ENCODE measurements around the gene ZNF154.

Gene ZNF154

GRCh38 chr19:57668635-57669034 lies 40.4 kb downstream of the ZNF154 start, which contains the start of gene ZSCAN4:
ZSCAN4 (plus strand) TSS chr19:57668935; CDS start chr19:57676146, 7,211 bp downstream.
- Histone ChIP-seq H3K27me3 (ENCODE audit: control insufficient read depth, insufficient read depth, low read length) (no peaks in the 10 kb centered on the region), H3K4me3 (ENCODE audit: low read length) (no peak within 1 kb of the TSS), H3K9me3 (ENCODE audit: control insufficient read depth, low read length) (no peaks in the 10 kb centered on the region), H3K9ac (ENCODE audit: low read length) (no peak within 1 kb of the TSS), H3K36me3 (ENCODE audit: control insufficient read depth, insufficient read depth, low read length) (no peaks in the 10 kb centered on the region), H3K4me1 (ENCODE audit: control insufficient read depth, insufficient read depth, low read length) (no peaks in the 10 kb centered on the region)

DNA sequence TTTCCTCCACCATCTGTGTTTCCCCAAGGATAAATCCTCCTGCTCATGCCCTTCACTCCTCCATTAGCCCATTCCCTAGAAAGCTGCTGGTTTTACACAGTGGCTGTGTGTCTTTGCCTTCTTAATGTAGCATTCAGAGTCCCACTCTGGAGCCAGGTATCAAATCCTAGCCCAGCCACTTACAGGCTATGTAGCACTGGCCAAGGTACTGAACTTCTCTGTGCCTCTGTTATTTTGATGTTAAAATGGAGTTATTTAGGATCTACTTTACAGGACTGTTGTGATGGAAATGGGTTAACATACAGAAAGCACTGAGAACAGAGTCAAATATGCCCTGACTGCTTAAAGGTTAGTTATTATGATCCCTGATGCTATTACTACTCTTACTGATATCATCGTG lies 41.8 kb downstream of the ZNF154 start:
- Histone ChIP-seq H3K9me3 (ENCODE audit: control insufficient read depth, low read length) (no peaks in the 10 kb centered on the region), H3K27me3 (ENCODE audit: control insufficient read depth, insufficient read depth, low read length) (no peaks in the 10 kb centered on the region), H3K9ac (ENCODE audit: low read length) (no peak overlapping the region), H3K4me1 (ENCODE audit: control insufficient read depth, insufficient read depth, low read length) (no peaks in the 10 kb centered on the region), H3K4me3 (ENCODE audit: low read length) (no peak overlapping the region), H3K36me3 (ENCODE audit: control insufficient read depth, insufficient read depth, low read length) (no peaks in the 10 kb centered on the region)

DNA sequence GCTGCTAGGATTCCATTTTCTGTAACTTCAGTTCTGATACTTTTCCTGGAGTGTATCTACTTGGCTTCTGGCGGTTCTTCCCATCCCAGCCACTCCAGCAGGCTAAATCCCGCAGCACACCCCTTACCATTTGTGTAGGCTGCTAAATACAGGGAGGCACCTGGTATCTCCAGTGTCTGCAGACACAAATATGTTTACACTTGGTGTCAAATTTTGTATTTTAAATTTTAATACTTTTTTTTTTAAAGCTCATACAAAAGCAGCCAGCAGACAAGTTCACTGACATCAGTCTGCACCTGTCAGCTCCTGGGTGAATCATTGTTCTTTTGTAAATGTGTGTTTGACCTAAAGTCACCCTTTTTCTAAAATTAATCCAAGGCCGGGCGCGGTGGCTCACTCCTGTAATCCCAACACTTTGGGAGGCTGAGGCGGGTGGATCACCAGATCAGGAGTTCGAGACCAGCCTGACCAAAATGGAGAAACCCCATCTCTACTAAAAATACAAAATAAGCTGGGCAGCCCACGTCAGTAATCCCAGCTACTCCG lies 43.7 kb downstream of the ZNF154 start:
- no peak overlapping the region for H3K9ac ChIP-seq (ENCODE audit: low read length)
- no peaks in the 10 kb centered on the region for H3K36me3 ChIP-seq (ENCODE audit: control insufficient read depth, insufficient read depth, low read length)
- no peak overlapping the region for H3K4me3 ChIP-seq (ENCODE audit: low read length)
- H3K9me3 ChIP-seq (ENCODE audit: control insufficient read depth, low read length): no peaks in the 10 kb centered on the region
- H3K27me3 ChIP-seq (ENCODE audit: control insufficient read depth, insufficient read depth, low read length): no peaks in the 10 kb centered on the region
- no peaks in the 10 kb centered on the region for H3K4me1 ChIP-seq (ENCODE audit: control insufficient read depth, insufficient read depth, low read length)

GRCh38 chr19:57664269-57665127 lies 44.5 kb downstream of the ZNF154 start:
- no peaks in the 10 kb centered on the region for H3K4me1 ChIP-seq (ENCODE audit: control insufficient read depth, insufficient read depth, low read length)
- no peaks in the 10 kb centered on the region for H3K9me3 ChIP-seq (ENCODE audit: control insufficient read depth, low read length)
- no peak overlapping the region for H3K4me3 ChIP-seq (ENCODE audit: low read length)
- H3K9ac ChIP-seq (ENCODE audit: low read length): peak overlapping the region; percentile 63
- no peaks in the 10 kb centered on the region for H3K27me3 ChIP-seq (ENCODE audit: control insufficient read depth, insufficient read depth, low read length)
- H3K36me3 ChIP-seq (ENCODE audit: control insufficient read depth, insufficient read depth, low read length): no peaks in the 10 kb centered on the region

- Histone ChIP-seq H3K9ac (ENCODE audit: low read length) (no peak overlapping the region), H3K9me3 (ENCODE audit: control insufficient read depth, low read length) (no peaks in the 10 kb centered on the region), H3K36me3 (ENCODE audit: control insufficient read depth, insufficient read depth, low read length) (no peaks in the 10 kb centered on the region), H3K4me1 (ENCODE audit: control insufficient read depth, insufficient read depth, low read length) (peaks cover 32% of the 10 kb centered on the region), H3K27me3 (ENCODE audit: control insufficient read depth, insufficient read depth, low read length) (no peaks in the 10 kb centered on the region), H3K4me3 (ENCODE audit: low read length) (no peak overlapping the region)
Observed at GRCh38 chr19:57656346-57656745, 52.7 kb downstream of the ZNF154 start.

DNA sequence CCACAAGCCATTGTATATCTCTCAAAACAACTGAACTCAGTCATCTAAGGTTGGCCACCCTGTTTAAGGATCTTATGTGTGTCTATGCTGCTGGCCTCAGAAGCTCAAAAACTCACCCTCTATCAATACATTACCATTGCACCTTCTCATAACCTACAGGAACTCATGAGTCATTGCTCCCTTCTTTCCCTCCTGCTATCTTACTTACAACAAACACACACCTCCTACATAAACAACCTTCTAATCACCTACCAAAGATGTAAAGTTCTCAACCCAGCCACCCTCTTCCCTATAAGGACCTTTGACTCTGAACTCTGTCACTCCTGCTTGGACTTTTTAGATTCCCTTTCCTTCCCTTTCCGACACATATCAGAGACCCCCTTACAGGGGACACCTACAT lies 53.6 kb downstream of the ZNF154 start:
- peaks cover 38% of the 10 kb centered on the region for H3K4me1 ChIP-seq (ENCODE audit: control insufficient read depth, insufficient read depth, low read length)
- no peaks in the 10 kb centered on the region for H3K9me3 ChIP-seq (ENCODE audit: control insufficient read depth, low read length)

DNA sequence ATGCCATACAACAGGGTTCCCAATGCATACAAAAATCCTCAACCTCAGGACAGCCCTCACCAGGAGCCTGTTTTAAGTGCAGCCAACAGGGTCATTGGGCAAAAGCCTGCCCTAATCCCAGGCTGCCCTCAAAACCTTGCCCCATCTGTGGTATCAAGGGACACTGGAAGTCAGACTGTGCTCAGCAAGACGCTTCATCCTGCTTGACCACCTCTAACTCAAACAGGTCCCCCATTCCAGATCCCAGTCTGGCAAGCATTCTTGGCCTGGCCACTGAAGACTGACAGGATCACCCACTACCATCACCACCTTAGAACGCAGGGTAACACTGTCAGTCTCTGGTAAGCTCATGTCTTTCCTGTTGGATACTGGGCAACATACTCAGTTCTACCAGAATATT lies 55.3 kb downstream of the ZNF154 start:
- Histone ChIP-seq H3K4me1 (ENCODE audit: control insufficient read depth, insufficient read depth, low read length) (peaks cover 43% of the 10 kb centered on the region), H3K36me3 (ENCODE audit: control insufficient read depth, insufficient read depth, low read length) (no peaks in the 10 kb centered on the region), H3K4me3 (ENCODE audit: low read length) (no peak overlapping the region), H3K27me3 (ENCODE audit: control insufficient read depth, insufficient read depth, low read length) (no peaks in the 10 kb centered on the region), H3K9me3 (ENCODE audit: control insufficient read depth, low read length) (no peaks in the 10 kb centered on the region), H3K9ac (ENCODE audit: low read length) (no peak overlapping the region)

More for the DNA sequence above, 53.6 kb downstream of the ZNF154 start:
- no peak overlapping the region for H3K9ac ChIP-seq (ENCODE audit: low read length)
- H3K27me3 ChIP-seq (ENCODE audit: control insufficient read depth, insufficient read depth, low read length): no peaks in the 10 kb centered on the region
- H3K36me3 ChIP-seq (ENCODE audit: control insufficient read depth, insufficient read depth, low read length): no peaks in the 10 kb centered on the region
- H3K4me3 ChIP-seq (ENCODE audit: low read length): peak overlapping the region; percentile 0

DNA sequence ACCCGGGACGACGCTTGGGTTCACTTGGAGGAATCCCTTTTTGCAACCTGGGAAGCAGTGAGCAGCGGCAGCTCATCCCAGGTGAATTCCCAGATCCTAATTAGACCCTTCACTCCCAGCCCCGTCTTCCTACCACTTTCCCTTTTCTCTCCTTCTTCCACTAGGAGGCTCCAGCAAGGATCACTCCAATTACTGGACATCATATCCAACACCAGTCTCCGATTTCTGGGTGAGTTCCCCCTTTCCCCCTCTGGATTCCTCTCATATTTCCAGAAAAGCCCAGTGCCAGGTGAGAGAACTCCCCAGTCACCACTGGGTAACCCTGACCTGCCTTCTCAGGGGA lies 57.4 kb downstream of the ZNF154 start:
- no peaks in the 10 kb centered on the region for H3K27me3 ChIP-seq (ENCODE audit: control insufficient read depth, insufficient read depth, low read length)
- peak overlapping the region; percentile 51 for H3K9ac ChIP-seq (ENCODE audit: low read length)
- H3K9me3 ChIP-seq (ENCODE audit: control insufficient read depth, low read length): no peaks in the 10 kb centered on the region
- no peaks in the 10 kb centered on the region for H3K36me3 ChIP-seq (ENCODE audit: control insufficient read depth, insufficient read depth, low read length)
- peaks cover 40% of the 10 kb centered on the region for H3K4me1 ChIP-seq (ENCODE audit: control insufficient read depth, insufficient read depth, low read length)
- H3K4me3 ChIP-seq (ENCODE audit: low read length): peak overlapping the region; percentile 12

DNA sequence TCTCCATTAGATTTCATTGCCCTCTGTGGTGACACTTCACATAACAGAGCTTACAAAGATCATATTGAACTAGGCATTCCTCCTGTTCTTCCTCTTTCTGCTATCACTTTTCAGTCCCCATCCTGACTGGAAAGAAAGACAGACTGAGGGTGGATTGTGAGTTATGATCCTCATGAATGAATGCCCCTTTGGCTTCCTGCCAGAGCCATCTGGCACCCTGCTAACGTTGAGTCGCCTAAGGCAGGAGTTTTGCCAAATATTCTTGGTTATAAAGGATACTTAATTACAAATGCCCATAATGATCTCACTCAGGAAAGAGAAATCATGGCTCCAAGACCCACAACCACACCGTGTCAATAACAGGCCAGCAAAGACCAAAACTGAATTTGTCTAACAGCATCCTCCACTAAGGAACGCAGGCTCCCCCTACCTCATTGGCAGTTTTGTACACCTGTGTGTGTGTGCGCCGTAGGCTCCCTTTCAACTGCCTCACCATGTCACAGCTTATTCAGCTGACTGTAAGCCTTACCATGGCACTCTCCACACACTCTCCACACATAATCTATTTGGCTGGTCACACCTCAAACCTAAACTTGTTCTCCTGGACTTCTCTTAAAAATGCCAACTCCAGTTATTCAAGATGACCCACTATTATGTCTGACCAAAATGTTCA lies 60.5 kb downstream of the ZNF154 start:
- H3K27me3 ChIP-seq (ENCODE audit: control insufficient read depth, insufficient read depth, low read length): no peaks in the 10 kb centered on the region
- peak overlapping the region; percentile 1 for H3K4me3 ChIP-seq (ENCODE audit: low read length)
- H3K36me3 ChIP-seq (ENCODE audit: control insufficient read depth, insufficient read depth, low read length): no peaks in the 10 kb centered on the region
- no peaks in the 10 kb centered on the region for H3K9me3 ChIP-seq (ENCODE audit: control insufficient read depth, low read length)
- H3K4me1 ChIP-seq (ENCODE audit: control insufficient read depth, insufficient read depth, low read length): peaks cover 16% of the 10 kb centered on the region
- H3K9ac ChIP-seq (ENCODE audit: low read length): no peak overlapping the region
